Measurements from ENCODE around the gene IFI30. TPM values are rescaled to one million over a fixed set of nuclear protein-coding genes. Genes with fewer than 3 reads are reported as not detected.

IFI30 gene
- total RNA-seq, 1 donor from 2014 or later, result not detected

- H3K4me3 Mint-ChIP-seq, result no peak overlapping the region
- TF ChIP-seq CTCF (conservative IDR thresholded peaks at IDR 0.05), result no peak
- H3K4me1 Mint-ChIP-seq, result peaks cover 4% of the 10 kb centered on the region
- no peaks in the 10 kb centered on the region for H3K9me3 Mint-ChIP-seq
- H3K36me3 Mint-ChIP-seq (ENCODE audit: low read depth), result no peaks in the 10 kb centered on the region
- no peak for DNase-seq (ENCODE audit: low read depth, low spot score)
- H3K27me3 Mint-ChIP-seq (ENCODE audit: low read depth), result peaks cover 10% of the 10 kb centered on the region
- H3K27ac Mint-ChIP-seq (ENCODE audit: unreplicated experiment), result no peak overlapping the region
Measured at GRCh38 chr19:18183529-18183928, 9.9 kb downstream of the IFI30 start.

- H3K4me3 Mint-ChIP-seq, result no peak overlapping the region
- DNase-seq (ENCODE audit: low read depth, low spot score), result no peak
- H3K9me3 Mint-ChIP-seq, result no peaks in the 10 kb centered on the region
- H3K36me3 Mint-ChIP-seq (ENCODE audit: low read depth), result no peaks in the 10 kb centered on the region
- no peak for TF ChIP-seq CTCF (conservative IDR thresholded peaks at IDR 0.05)
- peaks cover 4% of the 10 kb centered on the region for H3K4me1 Mint-ChIP-seq
- peak overlapping the region; percentile 14 for H3K27ac Mint-ChIP-seq (ENCODE audit: unreplicated experiment)
- H3K27me3 Mint-ChIP-seq (ENCODE audit: low read depth), result peaks cover 5% of the 10 kb centered on the region
Measured at GRCh38 chr19:18185538-18185937, 11.9 kb downstream of the IFI30 start.

GRCh38 chr19:18190278-18190677 lies 16.7 kb downstream of the IFI30 start:
- no peak overlapping the region for H3K27ac Mint-ChIP-seq (ENCODE audit: unreplicated experiment)

GRCh38 chr19:18191640-18192062 lies 18.0 kb downstream of the IFI30 start:
- no peak for DNase-seq (ENCODE audit: low read depth, low spot score)
- Mint-ChIP-seq H3K27me3 (ENCODE audit: low read depth) (peaks cover 5% of the 10 kb centered on the region), H3K9me3 (no peaks in the 10 kb centered on the region), H3K4me1 (peaks cover 24% of the 10 kb centered on the region), H3K4me3 (peak overlapping the region; percentile 93), H3K27ac (ENCODE audit: unreplicated experiment) (no peak overlapping the region), H3K36me3 (ENCODE audit: low read depth) (no peaks in the 10 kb centered on the region)
- TF ChIP-seq CTCF (conservative IDR thresholded peaks at IDR 0.05), result no peak

More at GRCh38 chr19:18190278-18190677, 16.7 kb downstream of the IFI30 start:
- no peak for TF ChIP-seq CTCF (conservative IDR thresholded peaks at IDR 0.05)
- Mint-ChIP-seq H3K27me3 (ENCODE audit: low read depth) (peaks cover 8% of the 10 kb centered on the region), H3K4me3 (peak overlapping the region; percentile 3), H3K4me1 (peaks cover 28% of the 10 kb centered on the region), H3K36me3 (ENCODE audit: low read depth) (no peaks in the 10 kb centered on the region), H3K9me3 (no peaks in the 10 kb centered on the region)
- DNase-seq (ENCODE audit: low read depth, low spot score), result no peak

- peak within 1 kb of the TSS; percentile 85 for H3K27ac Mint-ChIP-seq (ENCODE audit: unreplicated experiment)
- H3K9me3 Mint-ChIP-seq, result no peaks in the 10 kb centered on the region
- H3K36me3 Mint-ChIP-seq (ENCODE audit: low read depth), result no peaks in the 10 kb centered on the region
- peak within 1 kb of the TSS; percentile 93 for H3K4me3 Mint-ChIP-seq
- no peak for TF ChIP-seq CTCF (conservative IDR thresholded peaks at IDR 0.05)
- peak; percentile 95 for DNase-seq (ENCODE audit: low read depth, low spot score)
- H3K27me3 Mint-ChIP-seq (ENCODE audit: low read depth), result peaks cover 5% of the 10 kb centered on the region
- peaks cover 24% of the 10 kb centered on the region for H3K4me1 Mint-ChIP-seq
Measured at GRCh38 chr19:18192673-18193387, 19.2 kb downstream of the IFI30 start, which contains the start of gene MPV17L2. Gene MPV17L2, plus strand, starts transcription at chr19:18193218. Its CDS starts 64 bp downstream, at chr19:18193282.
